Fibroblast of lung (primary cell): Measurements from ENCODE around the gene SYNDIG1L. TPM values are rescaled to one million over a fixed set of nuclear protein-coding genes. Genes with fewer than 3 reads are reported as not detected.

ENCODE experiments used
- DNase-seq, 2 donors: peaks; one replicate each; pipeline versions ENCODE4 v3.0.0 to v3.0.0-alpha.2; 2010; ENCODE audit warnings: low read depth in 2 of 2
- H2AFZ ChIP-seq: 2 replicates; pipeline ENCODE4 v1.5.1; 2012; ENCODE audit warnings: low read length, control low read depth, inconsistent platforms
- H3K27ac ChIP-seq: 2 replicates; pipeline ENCODE4 v1.5.1; 2011; ENCODE audit warnings: low read length, control low read depth; ENCODE audit not compliant: insufficient read depth
- H3K27me3 ChIP-seq: 2 replicates; pipeline ENCODE4 v1.5.1; 2011; ENCODE audit warnings: mild to moderate bottlenecking, low read length; ENCODE audit not compliant: control insufficient read depth, insufficient read depth
- H3K36me3 ChIP-seq: 2 replicates; pipeline ENCODE4 v1.5.1; 2011; ENCODE audit warnings: low read length; ENCODE audit not compliant: control insufficient read depth, insufficient read depth
- H3K4me1 ChIP-seq: 2 replicates; pipeline ENCODE4 v1.5.1; 2011; ENCODE audit warnings: low read length; ENCODE audit not compliant: control insufficient read depth, insufficient read depth; ENCODE audit errors: extremely low read depth
- H3K4me2 ChIP-seq: 2 replicates; pipeline ENCODE4 v1.5.1; 2011; ENCODE audit warnings: low read length, control low read depth; ENCODE audit not compliant: insufficient read depth; ENCODE audit errors: extremely low read depth
- H3K4me3 ChIP-seq, 4 experiments: fragments of 200-600 bp in 1 of 4; sonication (generic) in 1 of 4; replicated peaks in 1 of 4; 2 replicates each; pipeline ENCODE4 v1.5.1; 2011 to 2016; ENCODE audit warnings: low read length in 4 of 4, low read depth in 3 of 4, mild to moderate bottlenecking in 3 of 4, control low read depth in 2 of 4, inconsistent platforms in 1 of 4, mixed read lengths in 1 of 4; ENCODE audit not compliant: insufficient read depth in 1 of 4; ENCODE audit errors: control extremely low read depth in 1 of 4
- H3K79me2 ChIP-seq: 2 replicates; pipeline ENCODE4 v1.5.1; 2012; ENCODE audit warnings: mild to moderate bottlenecking, low read length, inconsistent platforms; ENCODE audit not compliant: control insufficient read depth, insufficient read depth
- H3K9ac ChIP-seq: 2 replicates; pipeline ENCODE4 v1.5.1; 2011; ENCODE audit warnings: mild to moderate bottlenecking, low read length, control low read depth; ENCODE audit not compliant: insufficient read depth
- H3K9me3 ChIP-seq: 2 replicates; pipeline ENCODE4 v1.5.1; 2012; ENCODE audit warnings: low read depth, low read length; ENCODE audit not compliant: control insufficient read depth, insufficient read depth
- H4K20me1 ChIP-seq: 2 replicates; pipeline ENCODE4 v1.5.1; 2011; ENCODE audit warnings: low read length; ENCODE audit not compliant: control insufficient read depth, insufficient read depth; ENCODE audit errors: extremely low read depth
- CTCF ChIP-seq, 2 donors: IDR thresholded peaks in 1 of 2; conservative IDR thresholded peaks in 1 of 2; 1 replicate in 1 of 2; 2 replicates in 1 of 2; pipeline ENCODE4 v1.5.1; 2011 to 2012; ENCODE audit warnings: low read length in 2 of 2, control low read depth in 1 of 2, inconsistent platforms in 1 of 2, low read depth in 1 of 2, mild to moderate bottlenecking in 1 of 2
- EZH2 ChIP-seq: IDR thresholded peaks from 2 replicates; pipeline ENCODE4 v1.5.1; 2012; ENCODE audit warnings: low read length, control low read depth, mild to moderate bottlenecking; ENCODE audit errors: missing control alignments
- polyA plus RNA-seq, 2 donors: library from polyadenylated mRNA; depleted of rRNA in 1 of 2; stranded (reverse) in 1 of 2; unstranded in 1 of 2; fragments of >200 nt; gene quantifications; 2 replicates each; pipeline ENCODE4 v1.2.1, GENCODE V29; 2011 to 2012; ENCODE audit warnings: missing spikeins in 1 of 2
- total RNA-seq: library from RNA; depleted of rRNA; stranded (reverse); fragments of >200 nt; gene quantifications from 2 replicates; pipeline ENCODE4 v1.2.1, GENCODE V29; 2014

The SYNDIG1L gene
- total and polyA plus RNA-seq, 2 donors (not counting 1 experiment from before 2014, with no cell fraction given), result not detected

DNA sequence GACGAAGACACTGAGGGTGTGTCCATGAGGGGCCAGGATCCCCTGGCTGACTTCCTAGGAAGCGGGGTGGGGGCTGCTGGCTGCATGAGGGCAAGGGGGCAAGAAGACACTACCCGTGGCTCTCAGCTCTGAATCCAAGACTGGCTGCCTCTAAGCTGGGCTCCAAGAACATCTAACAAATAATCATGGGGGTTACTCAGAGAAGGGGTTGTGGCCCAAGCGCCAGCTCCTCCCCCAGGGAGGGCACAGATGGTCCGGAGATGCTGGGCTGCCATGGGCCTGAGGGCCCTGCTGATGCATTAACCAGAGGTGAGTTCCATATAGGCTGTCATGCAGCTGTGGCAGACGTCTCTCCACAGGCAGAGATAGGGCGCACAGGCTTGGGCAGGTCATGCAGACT, 14.3 kb downstream of the SYNDIG1L start:
- no peak overlapping the region for H2AFZ ChIP-seq
- H3K9ac ChIP-seq, result no peak overlapping the region
- peaks cover 22% of the 10 kb centered on the region for H3K27me3 ChIP-seq
- no peaks in the 10 kb centered on the region for H3K9me3 ChIP-seq
- TF ChIP-seq CTCF (conservative IDR thresholded peaks at IDR 0.05 in 1 of 2, IDR thresholded peaks at IDR 0.05 in 1 of 2; ENCODE audit: low read depth in 1 of 2, low read length in 2 of 2) (no peak), EZH2 (no peak)
- H3K4me1 ChIP-seq, result no peaks in the 10 kb centered on the region
- H3K4me3 ChIP-seq, result no peak overlapping the region
- H3K27ac ChIP-seq, result no peak overlapping the region
- peaks cover 2% of the 10 kb centered on the region for H4K20me1 ChIP-seq
- H3K4me2 ChIP-seq, result no peak overlapping the region
- H3K79me2 ChIP-seq, result no peaks in the 10 kb centered on the region
- no peak for DNase-seq
- no peaks in the 10 kb centered on the region for H3K36me3 ChIP-seq

- H3K9ac ChIP-seq, result no peak overlapping the region
- no peaks in the 10 kb centered on the region for H3K79me2 ChIP-seq
- H3K27ac ChIP-seq, result no peak overlapping the region
- no peak for TF ChIP-seq CTCF (conservative IDR thresholded peaks at IDR 0.05 in 1 of 2, IDR thresholded peaks at IDR 0.05 in 1 of 2; ENCODE audit: low read depth in 1 of 2, low read length in 2 of 2)
- no peak for TF ChIP-seq EZH2
- no peaks in the 10 kb centered on the region for H3K9me3 ChIP-seq
- H2AFZ ChIP-seq, result no peak overlapping the region
- peaks cover 2% of the 10 kb centered on the region for H4K20me1 ChIP-seq
- H3K27me3 ChIP-seq, result peaks cover 26% of the 10 kb centered on the region
- H3K36me3 ChIP-seq, result no peaks in the 10 kb centered on the region
- no peak overlapping the region for H3K4me3 ChIP-seq
- no peak overlapping the region for H3K4me2 ChIP-seq
- DNase-seq, result no peak
- H3K4me1 ChIP-seq, result no peaks in the 10 kb centered on the region
Observed at GRCh38 chr14:74409441-74409840, 16.6 kb downstream of the SYNDIG1L start.

- Histone ChIP-seq H3K27ac (no peak overlapping the region), H3K4me3 (no peak overlapping the region), H4K20me1 (peaks cover under 1% of the 10 kb centered on the region), H3K4me1 (no peaks in the 10 kb centered on the region), H3K4me2 (no peak overlapping the region), H3K9ac (no peak overlapping the region), H2AFZ (no peak overlapping the region), H3K27me3 (peaks cover 26% of the 10 kb centered on the region), H3K9me3 (no peaks in the 10 kb centered on the region), H3K36me3 (no peaks in the 10 kb centered on the region), H3K79me2 (no peaks in the 10 kb centered on the region)
- no peak for TF ChIP-seq CTCF (conservative IDR thresholded peaks at IDR 0.05 in 1 of 2, IDR thresholded peaks at IDR 0.05 in 1 of 2; ENCODE audit: low read depth in 1 of 2, low read length in 2 of 2)
- no peak for TF ChIP-seq EZH2
- DNase-seq, result no peak
Observed at GRCh38 chr14:74408870-74409269, 17.1 kb downstream of the SYNDIG1L start.
